Right hindlimb (tissue), 1 donor: ENCODE measurements around the gene CHMP6.

Source experiments
- DNase-seq: peaks from one replicate; pipeline ENCODE4 v3.0.0-alpha.2; 2018

CHMP6 gene

DNA sequence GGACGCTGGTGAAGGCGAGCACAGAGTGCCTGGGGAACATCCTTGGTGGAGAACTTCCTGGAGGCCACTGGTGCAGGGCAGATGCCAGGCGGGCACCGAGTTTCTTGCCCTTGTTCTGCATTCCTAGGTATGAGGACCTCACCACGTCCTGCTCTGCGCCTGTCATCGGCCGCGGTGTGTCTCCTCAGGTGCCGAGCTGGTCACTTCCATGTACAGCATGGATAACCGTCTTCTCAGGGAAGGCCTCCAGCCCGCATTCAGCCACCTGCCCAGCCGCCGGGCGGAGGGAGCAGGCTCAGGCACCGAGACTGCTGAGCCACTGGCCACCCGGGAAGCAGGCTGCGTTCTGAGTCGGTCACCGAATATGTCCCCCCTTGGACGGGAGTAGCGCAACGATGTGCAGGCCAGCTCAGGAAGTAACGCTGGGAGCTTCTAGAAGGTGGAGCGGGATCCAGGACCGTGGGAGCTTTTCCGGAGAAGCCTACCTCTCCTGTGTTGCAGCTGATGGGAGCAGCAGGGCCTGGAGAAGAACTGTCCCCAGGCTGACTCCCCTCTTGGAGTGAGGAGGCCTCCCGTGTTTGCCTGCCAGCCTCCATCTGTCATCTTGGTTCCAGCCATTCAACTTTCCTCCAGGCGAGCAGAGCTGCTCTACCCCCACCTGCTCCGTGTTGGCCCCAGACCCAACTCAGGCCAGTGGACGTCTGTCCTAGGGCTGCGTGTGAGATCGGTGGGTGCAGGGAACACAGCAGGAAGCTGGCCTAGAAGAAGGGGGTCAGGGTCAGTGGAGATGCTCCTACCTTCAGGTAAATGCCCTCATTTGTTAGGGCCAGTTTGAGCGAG, 41.2 kb downstream of the CHMP6 start:
- DNase-seq = no peak

- DNase-seq = no peak
These were observed 42.0 kb downstream of the CHMP6 start for GRCh38 chr17:81033535-81034167.

GRCh38 chr17:81034168-81034777, 42.6 kb downstream of the CHMP6 start:
- peak; percentile 58 for DNase-seq

DNA sequence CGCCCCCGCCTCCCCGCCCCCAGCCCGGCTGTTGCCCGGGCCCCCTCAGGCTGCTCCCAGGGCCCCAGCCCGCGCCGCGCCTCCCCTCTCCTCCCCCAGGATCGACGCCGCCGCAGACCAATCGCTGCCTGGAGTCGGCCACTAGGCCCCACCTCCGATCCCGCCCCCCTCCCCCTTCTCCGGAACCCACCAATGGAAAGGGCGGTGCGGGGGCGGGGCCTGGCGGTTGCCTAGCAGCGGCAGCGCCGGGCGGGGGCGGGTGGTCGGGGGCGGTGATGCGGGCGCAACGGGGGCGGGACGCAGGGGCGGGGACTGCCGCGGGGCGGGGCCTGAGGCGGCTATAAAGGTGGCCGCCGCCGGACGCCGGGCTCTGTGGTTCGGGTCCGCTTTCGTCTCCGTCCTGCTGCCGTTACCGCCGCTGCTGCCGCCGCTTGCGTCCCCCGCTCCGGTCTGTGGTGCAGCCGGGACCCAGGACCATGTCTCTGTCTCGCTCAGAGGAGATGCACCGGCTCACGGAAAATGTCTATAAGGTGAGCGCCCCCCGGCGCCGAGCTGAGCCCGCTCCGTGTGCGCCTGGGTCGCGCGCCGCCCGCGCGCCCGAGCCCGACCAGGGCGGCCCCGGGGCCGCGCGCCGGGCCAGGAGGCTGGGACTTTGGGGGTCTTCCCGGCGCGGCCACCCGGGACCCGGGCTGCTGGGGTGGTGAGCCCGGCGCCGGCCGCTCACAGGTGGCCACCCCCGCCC, 43.3 kb downstream of the CHMP6 start, which contains the start of gene BAIAP2:
Gene BAIAP2, plus strand, starts transcription at position 373 of the 742 bp plus-strand sequence. Its CDS starts 104 bp downstream, at position 477.
- DNase-seq = peak; percentile 98

- no peak for DNase-seq
These were observed 44.0 kb downstream of the CHMP6 start for GRCh38 chr17:81035521-81036196.

DNA sequence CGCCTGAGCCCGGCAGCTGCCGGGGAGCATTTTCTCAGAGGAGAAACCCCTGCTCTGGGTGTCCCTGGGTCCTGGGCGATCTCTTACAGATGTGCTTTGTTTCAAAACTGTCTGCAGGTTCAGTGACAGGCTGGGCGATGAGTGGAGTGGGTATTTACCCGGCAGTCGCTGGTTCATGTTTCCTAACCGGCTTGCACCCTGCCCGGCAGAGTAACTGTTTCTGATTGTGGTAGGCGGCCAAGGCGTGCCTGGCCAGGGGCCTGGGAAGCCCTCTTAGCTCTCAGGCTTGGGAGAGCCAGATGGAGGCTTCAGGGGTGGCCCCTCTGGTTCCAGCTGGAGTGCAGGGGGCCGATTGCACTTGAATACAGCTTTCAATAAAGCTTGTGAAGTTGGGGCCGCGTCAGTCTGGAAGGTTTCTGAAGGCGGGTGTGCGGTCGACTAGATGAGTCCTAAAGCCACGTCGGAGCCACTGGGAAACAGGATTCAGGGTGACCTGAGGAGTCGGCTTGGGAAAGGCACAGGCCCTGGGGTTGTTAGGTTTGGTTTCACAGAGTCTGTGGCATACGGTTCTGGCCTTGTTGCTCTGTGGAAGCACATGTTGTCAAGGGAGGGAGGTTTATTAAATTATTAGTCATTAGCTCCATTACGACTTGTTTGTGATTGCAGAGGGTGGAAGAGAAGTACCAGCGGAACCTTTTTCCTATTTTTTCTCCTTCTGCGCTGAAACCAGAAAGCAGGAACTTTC, 44.7 kb downstream of the CHMP6 start:
- peak; percentile 69 for DNase-seq

DNA sequence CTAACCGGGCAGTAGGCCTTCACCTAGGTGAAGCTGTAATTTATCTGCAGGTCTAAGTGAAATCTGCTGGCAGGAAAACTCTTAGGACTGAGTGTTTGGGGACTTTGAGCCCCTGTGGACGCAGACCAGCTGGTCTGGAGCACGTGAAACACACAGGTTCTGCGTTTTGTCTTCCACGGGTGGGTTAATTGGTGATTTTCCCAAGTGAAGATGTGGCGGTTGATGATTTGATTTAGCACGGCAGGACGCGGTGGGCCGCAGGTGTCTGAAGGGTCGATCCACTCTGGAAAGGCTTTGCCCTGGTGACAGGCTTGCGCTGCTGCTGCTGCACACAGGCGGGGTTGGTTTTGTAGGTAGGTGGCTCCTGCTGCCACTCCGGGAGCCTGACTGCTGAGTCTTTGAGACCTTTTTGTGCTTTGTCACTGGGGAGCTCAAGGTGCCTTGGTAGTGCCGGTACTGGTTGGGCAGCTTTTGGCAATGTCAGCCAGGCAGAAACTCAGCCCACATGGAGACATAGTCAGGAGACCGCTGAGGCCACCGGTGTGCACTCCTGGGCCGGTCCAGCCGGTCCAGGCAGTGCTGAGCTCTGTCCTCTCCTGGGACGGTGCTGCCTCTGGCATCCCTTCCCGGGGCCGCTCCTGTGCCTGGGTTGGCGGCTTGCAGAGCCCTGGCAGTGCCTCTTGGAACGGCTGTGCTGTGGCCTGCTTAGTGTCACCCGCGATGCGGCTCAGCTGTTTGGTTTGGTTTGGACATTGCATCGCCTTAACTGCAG, 45.6 kb downstream of the CHMP6 start:
- DNase-seq = peak; percentile 64

DNA sequence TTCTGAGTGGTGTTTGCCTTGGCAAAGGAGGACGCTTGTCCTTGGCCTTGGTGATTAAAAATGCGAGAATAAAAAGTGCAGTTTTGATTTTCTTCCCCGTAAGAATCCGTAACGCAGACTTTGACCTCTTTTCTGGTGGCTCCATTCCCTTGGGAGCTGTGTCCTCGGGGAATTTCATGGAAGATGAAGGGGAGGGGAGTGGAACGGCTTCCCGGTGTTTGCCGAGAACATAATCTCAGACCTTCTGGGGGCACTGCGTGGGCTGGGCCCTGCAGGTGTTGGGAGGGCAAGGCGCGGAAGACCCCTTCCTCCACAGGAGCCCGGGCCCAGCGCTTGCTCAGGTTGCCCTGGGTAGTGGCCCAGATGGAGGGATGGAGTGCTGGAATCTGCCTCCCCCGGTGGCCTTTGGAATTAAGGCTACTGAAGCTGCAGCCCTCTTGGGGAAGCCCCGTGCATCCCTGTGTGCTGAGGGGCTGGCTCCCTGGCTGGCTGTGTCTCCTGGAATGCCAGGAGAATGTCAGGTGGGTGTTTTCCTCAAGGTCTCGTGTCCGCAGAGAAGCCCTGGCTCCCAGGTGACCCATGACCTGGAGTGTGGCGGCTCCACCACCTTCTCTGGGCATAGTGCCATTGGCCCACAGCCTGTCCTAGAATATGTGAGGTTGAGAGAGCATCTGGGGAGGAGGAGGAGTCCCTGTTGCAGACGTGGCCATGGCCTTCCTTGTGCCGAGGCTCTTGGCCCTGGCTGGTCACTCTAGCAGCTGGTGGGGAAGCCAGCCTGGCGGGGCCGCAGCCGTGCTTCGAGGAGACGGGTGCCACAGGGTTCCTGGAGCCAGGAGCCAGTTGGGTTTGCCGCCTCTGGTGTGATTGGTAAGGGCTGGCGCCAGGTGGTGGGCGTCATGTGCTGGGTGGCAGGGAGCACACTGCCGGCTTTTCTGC, 46.4 kb downstream of the CHMP6 start:
- DNase-seq = no peak

DNA sequence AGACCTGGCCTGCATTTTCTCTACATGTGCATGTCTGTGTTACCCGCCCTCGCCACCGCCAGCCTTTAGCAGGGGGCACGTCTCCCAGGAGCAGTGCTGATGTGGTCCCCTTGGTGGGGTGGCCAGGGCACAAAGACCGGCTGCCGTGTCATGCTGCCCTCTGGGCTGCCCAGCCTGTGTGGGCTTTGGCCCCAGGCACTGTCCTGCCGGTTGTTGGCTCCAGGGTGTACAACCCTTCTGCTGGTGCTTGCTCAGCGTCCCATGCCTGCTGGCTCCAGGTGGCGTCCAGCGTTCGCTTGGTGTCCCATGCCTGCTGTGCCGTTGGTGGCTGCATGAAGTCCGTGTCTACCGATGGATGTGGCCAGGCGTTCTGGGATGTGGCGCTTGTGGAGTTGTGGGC, 47.5 kb downstream of the CHMP6 start:
- no peak for DNase-seq

DNA sequence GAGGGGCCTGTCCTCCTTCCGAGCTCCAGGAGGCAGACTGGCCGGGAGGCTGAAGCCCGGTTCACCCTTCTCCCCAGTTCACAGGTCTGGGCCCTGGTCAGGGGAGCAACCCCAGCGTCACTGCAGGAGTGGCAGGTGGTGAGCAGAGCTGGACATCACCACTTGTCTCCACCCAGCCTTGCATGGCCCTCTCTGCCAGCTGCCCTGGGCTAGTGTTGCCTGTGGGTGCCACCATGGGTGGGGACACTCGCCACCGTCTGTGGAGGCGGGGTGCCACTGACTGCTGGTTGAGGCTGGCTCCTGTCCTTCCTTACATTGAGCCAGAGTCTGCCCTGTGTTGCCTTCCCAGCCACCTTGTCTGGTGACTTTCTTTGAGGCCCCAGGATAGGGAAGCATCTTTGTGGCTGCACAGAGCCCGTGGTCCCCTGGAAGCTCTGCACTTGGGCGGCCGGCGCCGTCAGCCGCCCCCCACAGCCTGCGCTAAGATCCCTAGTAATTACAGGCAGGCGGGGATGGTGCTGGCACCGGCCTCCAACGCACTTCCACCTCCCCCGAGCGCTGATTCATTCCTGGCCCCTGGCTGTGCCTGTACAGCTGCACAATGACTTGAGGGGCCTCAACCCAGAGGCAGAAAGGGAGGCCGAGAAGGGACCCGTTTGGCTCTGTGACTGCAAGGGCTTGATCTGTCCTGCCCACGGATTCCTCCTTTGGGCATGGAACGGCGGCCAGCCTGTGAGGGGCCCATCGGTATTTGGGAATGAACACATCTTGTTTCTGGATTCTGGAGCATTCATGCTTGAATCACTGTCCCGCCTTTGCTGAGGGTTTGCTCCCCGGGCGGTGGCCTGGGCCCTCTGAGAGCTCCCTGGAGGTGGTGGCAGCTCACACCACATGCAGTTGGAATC, 48.5 kb downstream of the CHMP6 start:
- peak; percentile 61 for DNase-seq

- no peak for DNase-seq
These were observed 49.2 kb downstream of the CHMP6 start for GRCh38 chr17:81040791-81041337.

DNA sequence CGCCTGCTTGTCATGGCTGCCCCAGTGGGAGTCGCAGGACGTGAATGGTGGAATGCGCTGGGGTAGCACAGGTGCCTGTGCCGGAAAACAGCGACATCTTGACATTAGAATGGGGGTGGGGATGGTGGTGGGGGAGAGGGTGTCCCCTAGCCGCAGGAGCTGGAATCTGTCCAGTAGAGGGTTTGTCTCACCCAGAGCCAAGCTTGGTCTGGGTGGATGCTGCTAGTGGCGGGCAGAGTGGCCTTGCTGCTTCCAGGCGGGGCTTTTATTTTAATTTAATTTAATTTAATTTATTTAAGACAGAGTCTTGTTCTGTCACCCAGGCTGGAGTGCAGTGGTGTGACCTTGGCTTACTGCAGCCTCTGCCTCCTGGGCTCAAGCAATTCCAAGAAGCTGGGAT, 51.0 kb downstream of the CHMP6 start:
- no peak for DNase-seq

GRCh38 chr17:81043319-81043724, 51.7 kb downstream of the CHMP6 start:
- no peak for DNase-seq

- peak; percentile 50 for DNase-seq
These were observed 52.2 kb downstream of the CHMP6 start for GRCh38 chr17:81043725-81044427.

DNA sequence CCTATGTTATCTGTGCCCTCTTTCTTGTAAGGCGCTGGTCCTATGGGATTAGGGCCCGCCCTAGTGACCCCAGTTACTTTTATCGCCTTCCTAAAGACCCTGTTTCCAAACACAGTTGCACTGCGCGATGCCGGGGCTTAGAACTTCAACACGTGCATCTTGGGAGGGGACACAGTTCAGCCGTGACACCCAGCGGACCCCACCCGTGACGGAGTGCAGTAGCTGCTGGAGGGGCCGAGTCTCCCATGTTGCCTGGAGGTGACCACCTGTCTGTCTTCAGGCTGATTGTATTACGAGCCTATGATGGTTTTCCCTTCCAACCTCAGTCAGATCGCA, 52.8 kb downstream of the CHMP6 start:
- no peak for DNase-seq

DNA sequence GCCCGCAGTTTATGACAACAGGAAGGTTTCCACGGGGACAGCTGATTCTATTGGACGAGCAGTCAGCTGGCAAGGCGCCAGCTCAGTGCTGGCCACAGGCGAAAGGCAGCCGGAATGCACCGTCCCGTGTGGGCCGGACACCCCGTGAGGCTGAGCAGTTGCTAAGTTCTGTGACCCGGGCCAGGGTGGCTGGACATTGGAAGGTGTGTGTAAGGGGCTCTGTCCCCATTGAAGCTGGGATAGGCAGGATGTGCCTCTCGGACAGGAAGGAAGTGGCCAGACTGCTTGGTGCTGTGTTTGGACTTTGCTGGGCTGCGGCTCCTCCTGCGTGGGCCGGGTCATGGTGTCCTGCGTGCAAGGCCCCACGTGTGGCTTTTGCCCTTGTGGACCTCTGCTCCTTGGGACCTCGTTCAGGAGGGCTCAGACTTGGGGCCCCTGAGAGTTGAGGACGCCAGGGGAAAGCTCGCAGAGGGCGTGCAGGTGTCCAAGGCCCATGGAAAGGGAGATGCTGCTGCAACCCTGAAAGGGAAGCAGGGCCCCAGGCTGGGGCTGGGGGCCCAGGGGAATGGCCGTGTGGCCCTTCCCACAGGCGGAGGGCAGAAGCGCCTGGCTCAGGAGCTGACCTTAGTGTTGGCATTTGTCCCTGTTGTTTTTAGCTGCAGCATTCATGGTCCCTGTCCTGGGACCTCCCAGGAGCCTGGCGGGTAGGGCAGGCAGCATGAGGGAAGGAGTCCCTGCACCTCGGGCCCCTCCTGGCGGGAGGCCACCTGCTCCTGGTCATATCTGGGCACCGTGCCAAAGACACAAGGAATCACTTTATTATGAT, 53.3 kb downstream of the CHMP6 start:
- peak; percentile 87 for DNase-seq

- DNase-seq = no peak
These were observed 54.0 kb downstream of the CHMP6 start for GRCh38 chr17:81045590-81046095.
